Femur (tissue), 1 donor: Measurements from ENCODE around the gene ZNF652.
"Not testable (repeated sequence)": the region's sequence is repeated elsewhere in the genome, so short reads cannot be mapped to it uniquely, and the experiment has no call there.

Source experiments
- DNase-seq: peaks from one replicate; pipeline ENCODE4 v3.0.0-alpha.2; 2017

The ZNF652 gene

DNA sequence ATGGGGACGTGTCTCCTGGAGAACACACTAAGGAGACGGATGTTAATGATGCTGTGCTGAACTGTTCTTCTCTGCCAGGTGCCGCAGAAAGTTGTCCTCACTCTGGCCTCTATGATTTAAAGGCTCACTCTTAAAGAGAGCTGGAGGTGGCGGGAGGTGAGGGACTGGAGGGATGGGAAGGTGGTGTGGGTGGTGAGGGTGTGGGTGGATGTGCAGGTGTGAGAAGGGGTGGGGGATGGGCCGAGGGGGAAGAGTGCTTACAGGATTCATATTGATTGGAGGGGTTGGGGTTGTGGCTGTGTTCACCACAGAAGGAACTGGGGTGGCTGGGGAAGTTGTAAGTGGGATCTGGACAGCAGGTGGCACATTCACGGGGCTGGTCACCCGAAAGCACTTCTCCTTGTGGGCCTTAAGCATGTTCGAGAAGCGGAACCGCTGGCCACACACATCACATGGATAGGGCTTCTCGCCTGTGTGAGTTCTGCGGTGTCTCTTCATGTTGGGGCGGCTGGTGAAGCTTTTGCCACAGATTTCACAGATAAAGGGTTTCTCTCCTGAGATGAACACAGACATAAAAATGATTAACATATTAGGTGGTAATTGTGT lies 63.6 kb downstream of the ZNF652 start:
- DNase-seq: no peak

DNA sequence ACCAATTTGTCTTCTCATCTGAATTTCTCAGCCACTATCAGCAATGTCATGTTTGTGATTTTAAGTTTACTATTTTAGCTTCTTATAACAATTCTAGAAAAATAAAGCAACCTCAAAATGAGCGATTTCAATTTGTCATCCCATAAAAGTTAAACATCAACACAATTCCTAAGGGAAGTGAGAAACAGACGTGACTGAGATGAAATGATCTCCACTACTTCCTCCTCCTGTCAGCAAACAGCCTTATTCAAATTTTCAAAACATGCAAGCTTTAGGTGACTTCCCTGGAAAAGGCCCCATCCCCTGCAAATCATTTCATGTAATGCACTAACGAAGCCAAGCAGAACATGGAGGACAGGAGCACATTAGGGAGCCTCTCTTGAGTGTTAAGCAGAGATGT lies 64.9 kb downstream of the ZNF652 start:
- DNase-seq: no peak

DNA sequence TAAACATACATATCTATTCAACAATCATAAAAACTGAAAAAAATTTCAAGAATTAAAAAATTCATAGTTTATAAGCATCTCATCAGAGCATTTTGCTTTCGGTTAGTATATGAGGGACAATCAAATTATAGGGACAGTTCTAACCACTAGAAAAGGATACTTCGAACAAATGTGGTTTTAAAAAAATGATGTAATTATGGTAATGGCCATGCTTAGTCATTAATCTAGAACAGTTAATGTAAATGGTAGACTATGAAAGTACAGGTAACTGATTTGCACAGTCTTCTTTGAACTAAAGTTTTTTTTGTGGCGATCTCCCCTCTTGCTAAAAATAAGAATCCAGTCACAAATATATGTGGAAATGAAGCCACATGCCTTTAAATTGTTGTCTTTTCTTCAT lies 67.9 kb downstream of the ZNF652 start:
- no peak for DNase-seq

GRCh38 chr17:49292901-49293300 lies 69.1 kb downstream of the ZNF652 start:
- no peak for DNase-seq

DNA sequence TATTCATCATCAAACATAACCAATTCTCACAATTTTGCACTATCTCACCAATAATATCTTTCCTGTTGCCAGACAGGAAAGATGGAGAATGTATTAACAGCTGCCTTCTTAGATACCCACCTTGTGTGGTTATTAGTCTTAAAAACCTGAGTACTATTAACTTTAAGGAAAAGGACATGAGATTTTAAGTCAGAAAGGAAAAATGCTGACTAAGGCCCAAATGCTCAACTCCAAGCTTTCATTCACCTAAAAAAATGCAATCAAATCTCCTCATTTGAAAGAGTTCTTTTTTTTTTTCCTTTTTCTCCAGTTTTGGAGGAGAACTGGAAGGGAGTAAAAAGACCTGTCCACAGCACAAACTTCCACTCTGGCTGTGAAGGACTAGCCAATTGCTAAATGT lies 70.1 kb downstream of the ZNF652 start:
- DNase-seq: no peak

DNA sequence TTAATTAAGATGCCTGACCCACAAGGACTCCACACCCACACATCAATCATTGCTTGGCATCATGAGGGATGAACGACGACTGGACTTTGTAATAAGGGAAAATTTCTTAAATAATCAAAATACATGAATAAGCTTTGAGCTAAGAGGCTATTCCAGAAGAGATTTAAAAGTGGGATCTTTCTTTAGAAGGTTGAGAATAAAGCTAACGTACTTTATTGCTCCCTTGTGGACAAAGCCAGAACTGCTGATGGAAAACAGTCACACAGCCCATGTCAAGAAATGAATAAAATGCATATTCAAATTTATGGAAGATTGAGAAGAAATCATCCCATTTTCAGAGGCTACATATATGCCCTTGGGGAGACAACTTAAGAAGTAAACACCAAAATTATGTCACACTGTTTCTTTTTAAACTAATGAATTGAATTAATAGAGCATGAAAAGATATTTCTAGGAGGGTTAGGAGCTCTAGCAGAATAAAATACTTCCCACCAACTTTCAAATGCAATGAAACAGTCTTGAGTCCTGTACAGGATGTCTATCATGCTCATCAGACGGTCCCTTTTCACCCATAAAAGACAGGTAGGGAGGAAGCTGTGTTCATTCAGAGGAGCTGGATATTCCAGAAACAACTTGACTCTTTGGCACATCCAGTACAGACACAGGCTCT lies 71.2 kb downstream of the ZNF652 start:
- DNase-seq: no peak

DNA sequence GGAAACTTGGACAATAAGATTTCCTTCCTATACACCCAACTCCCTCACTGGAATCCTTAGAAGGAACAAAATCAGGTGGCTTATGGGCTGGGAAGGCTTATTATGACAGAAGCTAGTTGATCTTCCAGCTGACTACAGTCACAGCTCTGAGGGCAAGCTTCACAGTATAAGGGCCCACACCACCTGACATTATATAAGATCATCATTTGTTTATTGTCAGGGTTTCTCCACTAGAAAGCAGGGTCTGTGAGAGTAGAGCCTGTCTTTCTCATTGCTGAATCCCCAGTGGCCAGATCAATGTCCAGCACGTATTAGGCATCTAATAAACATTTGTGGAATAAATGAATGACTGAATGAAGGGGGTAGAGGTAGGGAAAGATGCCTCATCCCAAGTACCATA lies 73.7 kb downstream of the ZNF652 start:
- no peak for DNase-seq

DNA sequence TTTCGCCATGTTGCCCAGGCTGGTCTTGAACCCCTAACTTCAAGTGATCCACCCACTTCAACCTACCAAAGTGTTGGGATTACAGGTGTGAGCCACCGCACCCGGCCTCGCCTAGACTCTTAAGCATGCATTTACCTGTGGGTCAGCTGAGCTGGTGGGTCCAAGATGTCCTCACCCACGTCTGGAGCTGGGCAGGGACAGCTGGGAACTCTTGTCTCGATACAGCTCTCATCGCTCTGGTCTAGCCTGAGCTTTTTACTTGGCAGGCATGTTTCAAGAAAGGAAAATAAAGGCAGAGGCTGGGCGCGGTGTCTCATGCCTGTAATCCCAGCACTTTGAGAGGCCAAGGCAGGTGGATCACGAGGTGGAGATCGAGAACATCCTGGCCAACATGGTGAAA lies 74.6 kb downstream of the ZNF652 start:
- no peak for DNase-seq

DNA sequence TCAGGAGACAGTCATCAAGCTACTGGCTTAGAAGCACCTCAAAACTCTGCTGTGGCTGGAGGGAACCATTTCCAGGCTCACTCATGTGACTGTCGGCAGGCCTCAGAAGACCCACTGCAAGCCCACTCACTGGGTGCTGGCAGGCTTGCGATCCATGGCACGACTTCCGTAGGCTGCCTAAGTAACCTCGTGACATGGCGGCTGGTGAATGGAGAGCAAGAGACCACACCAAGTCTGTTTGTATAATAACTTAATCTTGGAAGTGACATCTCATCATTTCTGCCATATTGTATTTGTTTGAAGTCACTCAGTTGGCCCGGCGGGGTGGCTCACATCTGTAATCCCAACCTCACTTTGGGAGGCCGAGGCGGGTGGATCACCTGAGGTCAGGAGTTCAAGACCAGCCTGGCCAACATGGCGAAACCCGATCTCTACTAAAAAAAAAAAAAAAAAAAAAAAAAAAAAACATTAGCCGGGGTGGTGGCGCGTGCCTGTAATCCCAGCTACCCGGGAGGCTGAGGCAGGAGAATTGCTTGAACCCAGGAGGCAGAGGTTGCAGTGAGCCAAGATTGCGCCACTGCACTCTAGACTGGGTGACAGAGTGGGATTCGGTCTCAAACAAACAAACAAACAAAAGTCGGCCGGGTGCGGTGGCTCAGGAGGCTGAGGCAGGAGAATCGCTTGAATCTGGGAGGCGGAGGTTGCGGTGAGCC lies 75.6 kb downstream of the ZNF652 start:
- not testable (repeated sequence) for DNase-seq

DNA sequence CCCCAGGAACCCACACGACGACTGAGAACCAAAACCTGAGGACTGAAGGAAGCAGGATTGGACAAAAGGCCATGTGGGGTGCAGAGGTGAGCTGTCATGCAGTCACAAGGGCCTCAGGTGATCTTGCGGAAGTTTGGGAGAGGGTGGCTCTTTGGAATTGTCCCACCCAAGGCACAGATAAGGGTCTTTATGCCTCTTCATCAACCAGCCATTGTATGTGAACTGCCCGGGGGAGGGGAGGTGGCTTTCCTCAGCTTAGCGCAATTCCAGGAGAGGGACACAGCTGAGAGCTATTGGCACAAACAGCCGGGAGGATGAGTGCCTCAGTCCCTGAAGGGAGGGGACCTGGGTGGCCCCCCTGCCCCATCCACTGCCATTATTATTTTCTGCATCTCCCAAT lies 76.3 kb downstream of the ZNF652 start:
- DNase-seq: no peak

- no peak for DNase-seq
These were observed 81.1 kb downstream of the ZNF652 start for GRCh38 chr17:49280918-49281317.

- DNase-seq: no peak
These were observed 82.0 kb downstream of the ZNF652 start for GRCh38 chr17:49280061-49280460.

- DNase-seq: not testable (repeated sequence)
These were observed 82.6 kb downstream of the ZNF652 start for GRCh38 chr17:49279263-49280015.

DNA sequence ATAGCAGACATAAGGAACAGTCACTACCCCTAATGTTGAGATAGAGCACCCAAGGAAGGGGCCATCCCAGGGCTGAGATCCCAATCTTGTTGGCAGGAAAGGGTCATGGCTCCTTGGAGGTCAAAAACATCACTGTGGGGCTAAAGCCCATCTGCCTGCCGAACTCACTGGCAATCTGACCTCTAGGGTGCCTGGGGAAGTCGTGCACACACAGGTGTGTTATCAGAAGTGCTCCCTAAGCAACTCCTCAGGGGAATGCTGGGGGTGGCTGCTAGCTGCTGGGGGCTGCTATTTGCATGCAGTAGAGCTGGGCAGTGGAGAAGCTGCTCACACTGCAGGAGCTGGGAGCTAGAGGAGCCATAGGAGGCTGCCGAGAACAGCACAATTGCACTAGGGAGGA lies 84.0 kb downstream of the ZNF652 start:
- DNase-seq: no peak

DNA sequence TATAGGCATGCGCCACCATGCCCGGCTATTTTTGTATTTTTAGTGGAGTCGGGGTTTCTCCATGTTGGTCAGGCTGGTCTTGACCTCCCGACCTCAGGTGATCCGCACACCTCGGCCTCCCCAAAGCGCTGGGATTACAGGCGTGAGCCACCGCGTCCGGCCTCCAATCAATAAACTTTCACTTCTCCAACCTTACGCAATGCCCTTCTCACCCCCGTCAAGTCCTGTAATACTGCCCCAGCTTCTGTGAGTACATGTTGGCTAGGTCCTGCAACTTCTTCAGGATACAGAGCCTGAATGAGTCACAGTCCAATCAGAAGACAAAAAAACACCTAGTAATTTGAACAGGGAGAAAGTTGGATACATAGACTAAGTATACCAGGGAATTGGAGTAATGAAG lies 84.4 kb downstream of the ZNF652 start:
- DNase-seq: no peak

DNA sequence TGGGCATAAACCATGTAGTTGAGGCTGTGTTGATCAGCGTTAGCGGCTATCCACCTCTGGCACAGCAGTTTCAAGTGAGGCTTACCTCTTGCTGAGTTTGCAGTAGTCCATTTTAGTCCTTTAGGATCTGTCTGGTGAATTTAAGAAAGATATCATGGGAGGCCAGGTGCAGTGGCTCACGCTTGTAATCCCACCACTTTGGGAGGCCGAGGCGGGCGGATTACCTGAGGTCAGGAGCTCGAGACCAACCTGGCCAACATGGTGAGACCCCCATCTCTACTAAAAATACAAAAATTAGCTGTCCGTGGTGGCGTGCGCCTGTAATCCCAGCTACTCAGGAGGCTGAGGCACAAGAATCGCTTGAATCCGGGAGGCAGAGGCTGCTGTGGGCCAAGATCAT lies 86.1 kb downstream of the ZNF652 start:
- not testable (repeated sequence) for DNase-seq

DNA sequence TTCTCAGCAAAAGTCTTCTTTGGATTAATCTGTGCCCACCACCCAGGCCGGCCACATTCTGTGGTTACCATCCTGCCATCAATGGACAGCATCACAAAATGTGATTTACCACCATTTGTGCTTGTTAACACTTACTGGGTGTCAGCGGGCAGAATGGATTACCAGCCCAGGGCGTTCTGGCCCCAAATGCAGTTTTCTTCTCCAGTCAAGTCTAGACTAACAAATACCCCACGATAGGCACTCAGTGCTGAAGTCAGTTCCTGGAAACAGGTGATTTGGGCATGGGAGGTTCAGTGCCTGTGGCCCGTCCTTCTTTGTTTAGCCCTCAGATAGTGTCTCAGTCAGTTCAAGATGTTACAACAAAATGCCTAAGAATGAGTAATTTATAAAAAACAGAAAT lies 92.7 kb downstream of the ZNF652 start:
- DNase-seq: no peak

GRCh38 chr17:49267912-49268311 lies 94.1 kb downstream of the ZNF652 start:
- DNase-seq: no peak

DNA sequence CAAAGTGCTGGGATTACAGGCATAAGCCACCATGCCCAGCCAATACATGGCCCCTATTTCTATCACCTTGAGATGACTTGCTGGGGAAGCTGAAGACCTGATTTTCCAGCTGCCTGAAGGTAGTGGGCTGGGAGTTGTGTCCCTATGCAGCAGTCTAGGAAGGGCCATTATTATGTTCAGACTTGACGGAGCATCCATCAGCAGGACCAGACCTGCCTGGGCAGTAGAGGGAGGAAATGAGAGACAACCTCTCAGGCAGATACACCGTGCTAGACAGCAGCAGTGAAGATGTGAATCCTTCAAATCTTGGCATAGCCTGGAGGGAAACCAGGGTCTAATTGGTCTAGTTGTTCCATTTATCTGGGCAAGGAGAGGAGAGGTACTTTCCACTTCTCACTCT lies 95.8 kb downstream of the ZNF652 start:
- DNase-seq: no peak

DNA sequence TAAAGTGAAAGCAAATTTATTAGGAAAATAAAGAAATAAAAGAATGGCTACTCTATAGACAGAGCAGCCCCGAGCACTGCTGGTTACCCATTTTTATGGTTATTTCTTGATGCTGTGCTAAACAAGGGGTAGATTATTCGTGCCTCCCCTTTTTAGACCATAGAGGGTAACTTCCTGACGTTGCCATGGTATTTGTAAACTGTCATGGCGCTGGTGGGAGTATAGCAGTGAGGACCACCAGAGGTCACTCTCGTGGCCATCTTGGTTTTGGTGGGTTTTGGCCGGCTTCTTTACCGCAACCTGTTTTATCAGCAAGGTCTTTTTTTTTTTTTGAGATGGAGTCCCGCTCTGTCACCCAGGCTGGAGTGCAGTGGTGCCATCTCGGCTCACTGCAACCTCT lies 100.5 kb downstream of the ZNF652 start:
- not testable (repeated sequence) for DNase-seq

- DNase-seq: peak; percentile 66
These were observed 101.2 kb downstream of the ZNF652 start for GRCh38 chr17:49260817-49261291.

GRCh38 chr17:49260011-49260816 lies 101.8 kb downstream of the ZNF652 start:
- peak; percentile 79 for DNase-seq

DNA sequence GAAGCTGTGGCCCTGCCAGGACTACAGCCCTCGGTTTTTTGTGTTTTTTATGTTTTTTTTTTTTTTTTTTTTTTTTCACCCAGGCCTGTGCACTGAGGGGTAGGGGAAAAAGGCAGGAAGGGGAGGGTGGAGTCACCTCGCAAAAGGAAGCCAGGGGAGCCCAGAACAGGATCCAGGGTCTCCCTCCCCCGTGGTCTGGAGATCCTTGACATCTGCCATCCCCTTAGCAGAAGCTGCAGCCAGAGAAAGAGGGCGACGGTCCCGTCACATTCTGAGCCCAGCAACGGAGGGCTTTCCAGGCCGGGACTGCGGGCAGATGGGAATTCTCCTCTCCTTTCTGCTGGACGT lies 102.4 kb downstream of the ZNF652 start:
- no peak for DNase-seq
